ENCODE results near the gene LHX1.

The LHX1 gene

GRCh38 chr17:36949461-36949927, 12.2 kb downstream of the LHX1 start:
- H3K4me3 ChIP-seq (ENCODE audit: low read depth, low read length): peak overlapping the region; percentile 90
- no peak for TF ChIP-seq CTCF (IDR thresholded peaks at IDR 0.05; ENCODE audit: insufficient read depth, low read length, missing control alignments)
- ChIA-PET CTCF (interaction anchor here (1.0 to 1.7 kb wide), 8 partner anchors 12 to 347 kb away, joined by 3 to 5 read pairs (median 4); partner anchors contain the start of gene LHX1), POLR2A (interaction anchor here (0.7 to 1.1 kb wide), 3 partner anchors 16 to 188 kb away, joined by 3 read pairs; no protein-coding TSS in a partner anchor)
- DNase-seq (ENCODE audit: low read depth, low spot score): no peak

GRCh38 chr17:36950027-36950426, 12.8 kb downstream of the LHX1 start:
- H3K4me3 ChIP-seq (ENCODE audit: low read depth, low read length): peak overlapping the region; percentile 90
- DNase-seq (ENCODE audit: low read depth, low spot score): no peak
- TF ChIP-seq CTCF (IDR thresholded peaks at IDR 0.05; ENCODE audit: insufficient read depth, low read length, missing control alignments): no peak
- POLR2A ChIA-PET: interaction anchor here (1.0 to 1.1 kb wide), 2 partner anchors 16 to 29 kb away, joined by 3 read pairs; no protein-coding TSS in a partner anchor
- CTCF ChIA-PET: interaction anchor here (1.0 to 1.7 kb wide), 4 partner anchors 97 to 342 kb away, joined by 3 to 4 read pairs (median 4); no protein-coding TSS in a partner anchor

- no peak overlapping the region for H3K4me3 ChIP-seq (ENCODE audit: low read depth, low read length)
- DNase-seq (ENCODE audit: low read depth, low spot score): no peak
- TF ChIP-seq CTCF (IDR thresholded peaks at IDR 0.05; ENCODE audit: insufficient read depth, low read length, missing control alignments): no peak
- ChIA-PET POLR2A (no interaction called here), CTCF (interaction anchor here (1.4 kb wide), 1 partner anchor 350 kb away, joined by 3 read pairs; the partner anchor contains the start of gene MRM1)
Measured at GRCh38 chr17:36951084-36951789, 14.0 kb downstream of the LHX1 start.

- POLR2A ChIA-PET: no interaction called here
- DNase-seq (ENCODE audit: low read depth, low spot score): no peak
- H3K4me3 ChIP-seq (ENCODE audit: low read depth, low read length): no peak overlapping the region
- CTCF ChIA-PET: no interaction called here
- no peak for TF ChIP-seq CTCF (IDR thresholded peaks at IDR 0.05; ENCODE audit: insufficient read depth, low read length, missing control alignments)
Measured at GRCh38 chr17:36971508-36971907, 34.2 kb downstream of the LHX1 start.

- ChIA-PET CTCF (no interaction called here), POLR2A (no interaction called here)
- DNase-seq (ENCODE audit: low read depth, low spot score): no peak
Measured at GRCh38 chr17:36972186-36972700, 35.0 kb downstream of the LHX1 start.

More at GRCh38 chr17:36972186-36972700, 35.0 kb downstream of the LHX1 start:
- TF ChIP-seq CTCF (IDR thresholded peaks at IDR 0.05; ENCODE audit: insufficient read depth, low read length, missing control alignments): no peak
- no peak overlapping the region for H3K4me3 ChIP-seq (ENCODE audit: low read depth, low read length)
